BE2C (cell line): ENCODE data around the gene SLC30A5.

Experiments used
- DNase-seq: peaks from one replicate; pipeline ENCODE4 v3.0.0-alpha.2; 2020
- H3K27me3 ChIP-seq: fragments of 250-450 bp; sonication (Bioruptor Pico); 2 replicates; pipeline ENCODE4 v1.5.1; 2020; ENCODE audit warnings: mild to moderate bottlenecking
- H3K36me3 ChIP-seq: fragments of 250-450 bp; sonication (Bioruptor Pico); 2 replicates; pipeline ENCODE4 v1.5.1; 2020; ENCODE audit warnings: mild to moderate bottlenecking
- H3K4me1 ChIP-seq: fragments of 250-450 bp; sonication (Bioruptor Pico); 2 replicates; pipeline ENCODE4 v1.5.1; 2020
- H3K4me3 ChIP-seq: 2 replicates; pipeline ENCODE4 v1.5.1; 2011; ENCODE audit warnings: low read depth, low read length
- H3K9me3 ChIP-seq: fragments of 250-450 bp; sonication (Bioruptor Pico); 2 replicates; pipeline ENCODE4 v1.5.1; 2020
- CTCF ChIP-seq: IDR thresholded peaks from 2 replicates; pipeline ENCODE4 v1.5.1; 2012; ENCODE audit warnings: mild to moderate bottlenecking, low read depth, low read length

The SLC30A5 gene

GRCh38 chr5:69050214-69050613 lies 43.6 kb upstream of the SLC30A5 start:
- no peaks in the 10 kb centered on the region for H3K36me3 ChIP-seq
- H3K9me3 ChIP-seq, result no peaks in the 10 kb centered on the region
- peaks cover 9% of the 10 kb centered on the region for H3K4me1 ChIP-seq
- DNase-seq, result no peak
- no peak for TF ChIP-seq CTCF
- H3K27me3 ChIP-seq, result no peaks in the 10 kb centered on the region
- H3K4me3 ChIP-seq, result no peak overlapping the region

- Histone ChIP-seq H3K27me3 (no peaks in the 10 kb centered on the region), H3K4me1 (peaks cover 8% of the 10 kb centered on the region), H3K4me3 (no peak overlapping the region), H3K36me3 (no peaks in the 10 kb centered on the region), H3K9me3 (no peaks in the 10 kb centered on the region)
- no peak for TF ChIP-seq CTCF
- DNase-seq, result no peak
These were observed 41.6 kb upstream of the SLC30A5 start for GRCh38 chr5:69052181-69052580.

- no peak for DNase-seq
- no peaks in the 10 kb centered on the region for H3K4me1 ChIP-seq
- H3K27me3 ChIP-seq, result no peaks in the 10 kb centered on the region
- H3K36me3 ChIP-seq, result no peaks in the 10 kb centered on the region
- H3K9me3 ChIP-seq, result no peaks in the 10 kb centered on the region
- TF ChIP-seq CTCF, result no peak
- no peak overlapping the region for H3K4me3 ChIP-seq
These were observed 18.9 kb upstream of the SLC30A5 start for GRCh38 chr5:69074664-69075521.

- Histone ChIP-seq H3K9me3 (no peaks in the 10 kb centered on the region), H3K4me3 (no peak overlapping the region), H3K4me1 (no peaks in the 10 kb centered on the region), H3K36me3 (no peaks in the 10 kb centered on the region), H3K27me3 (no peaks in the 10 kb centered on the region)
- DNase-seq, result no peak
- no peak for TF ChIP-seq CTCF
These were observed 18.2 kb upstream of the SLC30A5 start for GRCh38 chr5:69075522-69076179.

GRCh38 chr5:69078921-69079540 lies 14.8 kb upstream of the SLC30A5 start:
- no peaks in the 10 kb centered on the region for H3K36me3 ChIP-seq

More at GRCh38 chr5:69078921-69079540, 14.8 kb upstream of the SLC30A5 start:
- Histone ChIP-seq H3K27me3 (no peaks in the 10 kb centered on the region), H3K4me1 (no peaks in the 10 kb centered on the region), H3K4me3 (no peak overlapping the region), H3K9me3 (no peaks in the 10 kb centered on the region)
- no peak for TF ChIP-seq CTCF
- DNase-seq, result no peak
